Effector memory CD4-positive, alpha-beta T cell (primary cell): ENCODE data around the gene PLK1.
"Not testable (repeated sequence)": the region's sequence is repeated elsewhere in the genome, so short reads cannot be mapped to it uniquely, and the experiment has no call there.

ENCODE experiments used
- DNase-seq, 3 donors: peaks; one replicate each; pipeline ENCODE4 v3.0.0-alpha.2; 2020
- H3K27ac ChIP-seq: 2 replicates; pipeline ENCODE4 v1.7.0; 2013; ENCODE audit warnings: mild to moderate bottlenecking, low read length, moderate library complexity; ENCODE audit not compliant: insufficient read depth, poor library complexity, severe bottlenecking
- H3K27me3 ChIP-seq: replicated peaks from 2 replicates; pipeline ENCODE4 v1.7.0; 2013; ENCODE audit warnings: mild to moderate bottlenecking, low read length; ENCODE audit not compliant: insufficient read depth, control insufficient read depth, poor library complexity, severe bottlenecking
- H3K36me3 ChIP-seq: 2 replicates; pipeline ENCODE4 v1.7.0; 2013; ENCODE audit warnings: mild to moderate bottlenecking, low read length, moderate library complexity; ENCODE audit not compliant: control insufficient read depth, insufficient read depth
- H3K4me1 ChIP-seq: 2 replicates; pipeline ENCODE4 v1.7.0; 2013; ENCODE audit warnings: low read length, mild to moderate bottlenecking; ENCODE audit not compliant: control insufficient read depth, insufficient read depth, poor library complexity, severe bottlenecking
- H3K4me3 ChIP-seq: 2 replicates; pipeline ENCODE4 v1.7.0; 2013; ENCODE audit warnings: low read length, low read depth, mild to moderate bottlenecking; ENCODE audit not compliant: insufficient read depth, poor library complexity, severe bottlenecking
- H3K9me3 ChIP-seq: 2 replicates; pipeline ENCODE4 v1.7.0; 2013; ENCODE audit warnings: mild to moderate bottlenecking, low read length, moderate library complexity; ENCODE audit not compliant: control insufficient read depth

Gene PLK1

DNA sequence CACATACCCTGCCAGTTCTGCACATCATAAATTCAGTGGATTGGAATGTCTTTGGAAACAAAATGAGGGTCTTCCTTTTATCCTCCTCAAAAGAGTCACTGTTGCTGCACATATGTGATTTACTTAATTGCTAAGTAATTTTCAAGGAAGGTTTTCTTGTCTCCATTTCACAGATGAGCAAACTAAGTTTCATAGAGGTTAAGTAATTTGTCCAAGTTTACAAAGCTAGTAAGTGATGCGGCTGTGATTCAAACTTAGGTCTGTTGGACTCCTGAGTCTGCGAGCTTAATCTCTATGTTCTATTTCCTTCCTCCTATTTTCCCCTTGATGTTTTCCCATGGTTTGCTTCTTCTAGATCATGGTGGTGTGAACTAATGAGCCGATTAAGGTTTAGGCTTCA is 48.0 kb downstream of the PLK1 start:
- Histone ChIP-seq H3K4me3 (no peak overlapping the region), H3K36me3 (no peaks in the 10 kb centered on the region), H3K27me3 (no peaks in the 10 kb centered on the region), H3K27ac (no peak overlapping the region), H3K9me3 (no peaks in the 10 kb centered on the region), H3K4me1 (peaks cover 3% of the 10 kb centered on the region)
- DNase-seq, result no peak

DNA sequence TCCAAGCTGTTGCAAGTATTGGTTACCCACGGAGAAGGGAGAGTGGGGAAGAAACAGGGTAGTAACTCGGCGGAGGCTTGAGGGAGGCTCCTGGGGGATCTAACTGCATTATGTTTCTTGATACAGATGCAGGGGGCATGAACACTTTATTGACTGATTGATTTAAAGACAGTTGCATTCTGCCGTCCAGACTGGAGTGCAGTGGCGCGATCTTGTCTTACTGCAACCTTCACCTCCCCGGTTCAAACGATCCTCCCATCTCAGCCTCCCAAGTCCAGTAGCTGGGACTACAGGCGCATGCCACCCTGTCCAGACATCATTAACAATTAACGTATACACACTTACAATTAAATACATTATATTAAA is 49.4 kb downstream of the PLK1 start:
- H3K4me1 ChIP-seq, result peaks cover 3% of the 10 kb centered on the region
- no peaks in the 10 kb centered on the region for H3K36me3 ChIP-seq
- DNase-seq, result no peak
- no peak overlapping the region for H3K4me3 ChIP-seq
- no peaks in the 10 kb centered on the region for H3K9me3 ChIP-seq
- H3K27me3 ChIP-seq, result no peaks in the 10 kb centered on the region
- no peak overlapping the region for H3K27ac ChIP-seq

DNA sequence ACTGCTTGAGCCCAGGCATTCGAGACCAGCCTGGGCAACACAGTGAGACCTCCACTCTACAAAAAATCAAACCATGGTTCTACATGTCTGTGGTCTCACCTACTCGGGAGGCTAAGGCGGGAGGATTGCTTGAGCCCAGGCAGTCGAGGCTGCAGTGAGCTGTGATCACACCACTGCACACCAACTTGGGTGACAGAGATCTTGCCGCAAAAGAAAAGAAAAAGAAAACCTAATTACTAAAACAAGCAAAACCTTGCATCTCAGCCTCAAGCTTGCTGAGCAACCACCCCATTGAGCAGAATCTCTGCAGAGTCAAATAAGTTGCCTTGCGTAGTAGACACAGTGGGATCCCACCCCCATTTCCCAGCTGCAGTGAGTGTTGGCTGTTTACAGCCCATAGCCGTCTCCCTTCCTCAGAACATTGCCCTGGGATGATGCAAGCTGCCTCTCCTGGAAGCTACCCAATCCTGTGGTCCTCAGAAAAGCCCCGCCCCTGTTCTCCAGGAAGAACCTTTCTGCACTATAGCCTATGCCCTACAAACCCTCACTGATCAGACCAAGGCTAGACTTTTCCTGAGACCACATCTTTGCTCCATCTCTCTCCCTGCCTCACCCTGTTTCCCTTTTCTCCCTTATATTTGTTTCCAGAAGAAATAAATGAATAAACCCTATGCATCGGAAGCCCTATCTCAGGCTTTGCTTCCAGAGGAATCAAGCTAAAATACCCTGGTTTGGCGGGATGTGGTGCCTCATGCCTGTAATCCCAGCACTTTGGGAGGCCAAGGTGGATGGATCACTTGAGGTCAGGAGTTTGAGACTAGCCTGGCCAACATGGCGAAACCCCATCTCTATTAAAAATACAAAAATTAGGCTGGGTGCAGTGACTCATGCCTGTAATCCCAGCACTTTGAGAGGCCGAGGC is 51.1 kb downstream of the PLK1 start:
- H3K4me1 ChIP-seq, result peaks cover 3% of the 10 kb centered on the region
- no peak overlapping the region for H3K4me3 ChIP-seq
- H3K9me3 ChIP-seq, result no peaks in the 10 kb centered on the region
- H3K27me3 ChIP-seq, result no peaks in the 10 kb centered on the region
- H3K27ac ChIP-seq, result no peak overlapping the region
- no peak for DNase-seq
- no peaks in the 10 kb centered on the region for H3K36me3 ChIP-seq

DNA sequence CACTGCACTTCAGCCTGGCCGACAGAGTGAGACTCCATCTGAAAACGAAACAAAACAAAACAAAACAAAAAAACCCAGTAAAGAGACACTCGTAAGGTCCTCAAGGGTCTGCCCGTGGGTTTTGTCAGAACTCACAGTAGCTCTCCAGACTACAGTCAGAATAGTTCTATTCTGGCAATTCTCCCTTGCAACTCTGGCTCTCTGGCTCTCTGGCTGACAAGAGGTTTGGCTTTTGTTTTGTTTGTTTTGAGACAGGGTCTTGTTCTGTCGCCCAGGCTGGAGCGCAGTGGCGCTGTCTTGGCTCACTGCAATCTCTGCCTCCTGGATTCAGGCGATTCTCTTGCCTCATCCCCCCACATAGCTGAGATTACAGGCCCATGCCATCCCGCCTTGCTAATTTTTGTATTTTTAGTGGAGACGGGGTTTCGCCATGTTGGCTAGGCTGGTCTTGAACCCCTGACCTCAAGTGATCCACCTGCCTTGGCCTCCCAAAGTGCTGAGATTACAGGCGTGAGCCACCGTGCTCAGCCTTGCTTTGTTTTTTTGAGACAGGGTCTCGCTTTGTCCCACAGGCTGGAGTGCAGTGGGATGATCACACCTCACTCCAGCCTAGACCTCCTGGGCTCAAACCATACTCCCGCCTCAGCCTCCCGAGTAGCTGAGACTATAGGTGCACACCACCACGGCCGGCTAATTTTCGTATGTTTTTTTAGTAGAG is 55.6 kb downstream of the PLK1 start:
- H3K27me3 ChIP-seq, result no peaks in the 10 kb centered on the region
- no peak for DNase-seq
- no peaks in the 10 kb centered on the region for H3K9me3 ChIP-seq
- no peak overlapping the region for H3K4me3 ChIP-seq
- no peaks in the 10 kb centered on the region for H3K4me1 ChIP-seq
- no peaks in the 10 kb centered on the region for H3K36me3 ChIP-seq
- H3K27ac ChIP-seq, result no peak overlapping the region

DNA sequence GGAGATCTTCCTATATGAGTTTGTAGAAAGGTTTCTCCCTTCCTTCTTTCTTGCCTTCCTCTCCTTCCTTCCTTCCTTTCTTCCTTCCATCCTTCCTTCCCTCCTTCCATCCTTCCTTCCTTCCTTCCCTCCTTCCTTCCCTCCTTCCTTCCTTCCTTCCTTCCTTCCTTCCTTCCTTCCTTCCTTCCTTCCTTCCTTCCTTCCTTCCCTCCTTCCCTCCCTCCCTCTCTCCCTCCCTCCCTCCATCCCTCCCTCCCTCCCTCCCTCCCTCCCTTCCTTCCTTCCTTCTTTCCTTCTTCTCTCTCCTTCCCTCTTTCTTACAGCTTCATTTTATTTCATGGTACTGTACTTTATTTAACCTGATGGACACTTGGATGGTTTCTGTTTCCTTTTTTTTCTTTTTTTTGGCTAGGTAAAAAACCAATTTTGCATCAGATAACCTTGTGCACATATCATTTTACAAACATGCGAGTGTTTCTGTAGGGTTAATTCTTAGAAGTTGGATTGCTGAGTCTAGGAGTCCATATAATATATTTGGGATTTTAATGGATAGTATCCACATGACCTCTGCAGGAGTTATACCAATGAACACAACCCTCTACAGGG is 58.8 kb downstream of the PLK1 start:
- H3K4me3 ChIP-seq, H3K27ac ChIP-seq, H3K36me3 ChIP-seq, H3K9me3 ChIP-seq, DNase-seq, H3K27me3 ChIP-seq, H3K4me1 ChIP-seq: not testable (repeated sequence)

DNA sequence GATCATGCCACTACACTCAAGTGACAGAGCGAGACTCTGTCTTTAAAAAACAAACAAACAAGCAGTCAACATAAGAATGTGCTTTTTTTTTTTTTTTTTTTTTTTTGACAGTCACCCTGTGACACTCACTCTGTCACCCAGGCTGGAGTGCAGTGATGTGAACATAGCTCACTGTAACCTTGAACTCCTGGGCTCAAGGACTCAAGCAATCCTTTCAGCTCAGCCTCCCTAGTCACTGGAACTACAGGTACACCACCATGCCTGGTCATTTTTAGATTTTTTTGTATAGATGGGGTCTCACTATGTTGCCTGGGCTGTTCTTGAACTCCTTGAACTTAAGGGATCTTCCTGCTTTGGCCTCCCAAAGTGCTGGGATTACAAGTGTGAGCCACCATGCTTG is 60.8 kb downstream of the PLK1 start:
- no peaks in the 10 kb centered on the region for H3K4me1 ChIP-seq
- H3K4me3 ChIP-seq, result no peak overlapping the region
- H3K36me3 ChIP-seq, result no peaks in the 10 kb centered on the region
- no peaks in the 10 kb centered on the region for H3K9me3 ChIP-seq
- no peak for DNase-seq
- no peaks in the 10 kb centered on the region for H3K27me3 ChIP-seq
- no peak overlapping the region for H3K27ac ChIP-seq
